GM18526 (cell line): ENCODE results near the gene EHD1.

Source experiments
- POLR2A ChIP-seq: IDR thresholded peaks from 3 replicates; pipeline ENCODE4 v1.6.1; 2011; ENCODE audit not compliant: insufficient read length; ENCODE audit errors: extremely low read depth

Gene EHD1

DNA sequence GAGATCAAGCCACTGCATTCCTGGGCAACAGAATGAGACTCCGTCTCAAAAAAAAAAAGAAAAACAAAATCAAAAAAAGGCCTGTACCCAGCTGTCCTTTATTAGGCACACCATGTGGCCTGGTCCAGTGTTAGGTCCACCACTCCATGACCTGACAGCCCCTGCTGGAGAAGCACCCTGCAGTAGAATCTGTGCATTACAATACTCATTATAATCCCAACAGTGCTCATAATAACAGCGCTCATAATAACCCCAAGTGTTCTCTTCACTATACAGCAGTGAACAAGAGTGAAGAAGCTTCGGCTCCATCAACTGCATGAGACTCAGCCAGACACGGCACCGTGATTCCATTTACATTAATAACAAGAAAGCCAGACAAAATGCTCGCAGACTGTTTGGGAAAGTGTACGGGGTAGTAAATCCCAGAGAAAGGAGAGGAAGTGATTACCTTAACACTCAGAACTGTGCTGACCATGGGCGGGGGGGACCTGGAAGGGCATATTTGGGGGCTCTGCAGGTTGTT lies 8.9 kb upstream of the EHD1 start:
- no peak for TF ChIP-seq POLR2A

DNA sequence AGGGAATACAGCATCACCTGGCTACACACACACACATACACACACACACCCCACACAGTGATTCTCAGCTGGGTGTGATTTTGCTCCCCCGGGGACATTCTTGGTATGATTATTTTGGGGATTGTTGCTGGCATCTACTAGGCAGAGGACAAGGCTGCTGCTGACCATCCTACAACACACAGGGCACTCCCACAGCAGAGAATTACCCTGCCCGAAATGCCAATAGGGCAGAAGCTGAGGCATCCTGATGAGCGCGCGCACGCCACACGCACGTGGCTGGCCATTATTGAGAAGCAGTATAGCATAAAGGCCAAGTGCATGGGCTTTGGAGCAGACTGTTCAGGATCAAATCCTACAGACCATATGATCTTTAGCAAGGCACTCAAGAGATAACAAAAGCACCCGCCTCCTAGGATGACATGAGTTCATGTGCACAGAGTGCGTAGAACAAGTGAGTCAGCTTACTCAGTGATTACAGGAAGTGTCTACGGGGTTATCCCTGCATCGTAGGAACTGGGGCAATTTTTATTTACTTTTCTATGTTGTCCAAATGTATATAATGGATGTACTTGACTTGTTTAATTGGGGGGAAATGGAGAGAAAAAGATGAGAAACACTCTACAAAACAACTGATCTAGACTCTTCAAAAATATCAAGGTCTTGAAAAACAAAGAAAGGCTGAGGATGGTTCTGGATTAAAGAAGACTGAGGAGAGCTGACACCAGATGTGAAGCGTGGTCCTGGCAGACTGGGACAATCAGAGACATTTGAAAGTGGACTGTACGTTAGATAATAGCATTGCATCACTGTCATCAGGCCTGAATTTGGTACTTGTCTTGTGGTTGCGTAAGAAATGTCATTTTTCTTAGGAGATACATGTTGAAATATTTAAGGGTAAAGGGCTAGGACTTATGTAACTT lies 7.2 kb upstream of the EHD1 start:
- TF ChIP-seq POLR2A = no peak

DNA sequence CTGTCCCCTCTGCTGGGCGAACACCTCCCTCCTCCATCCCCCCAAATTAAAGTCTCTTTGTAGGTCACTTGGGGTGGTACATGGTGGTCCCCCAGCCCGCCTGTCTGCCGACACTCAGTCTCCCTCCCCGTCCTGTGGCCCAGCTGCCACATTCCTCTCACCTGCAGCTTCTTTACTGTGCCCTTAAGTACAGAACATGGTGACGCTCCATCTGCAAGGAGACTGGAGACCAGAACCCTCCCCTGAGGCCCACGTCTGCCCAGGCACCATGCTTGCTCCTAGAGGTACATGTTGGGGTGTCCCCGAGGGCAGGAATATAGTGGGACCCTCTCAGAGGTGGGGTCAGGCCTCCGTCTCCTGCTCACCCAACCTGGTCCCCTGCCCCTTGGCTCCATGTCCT lies 5.6 kb upstream of the EHD1 start:
- TF ChIP-seq POLR2A = no peak

DNA sequence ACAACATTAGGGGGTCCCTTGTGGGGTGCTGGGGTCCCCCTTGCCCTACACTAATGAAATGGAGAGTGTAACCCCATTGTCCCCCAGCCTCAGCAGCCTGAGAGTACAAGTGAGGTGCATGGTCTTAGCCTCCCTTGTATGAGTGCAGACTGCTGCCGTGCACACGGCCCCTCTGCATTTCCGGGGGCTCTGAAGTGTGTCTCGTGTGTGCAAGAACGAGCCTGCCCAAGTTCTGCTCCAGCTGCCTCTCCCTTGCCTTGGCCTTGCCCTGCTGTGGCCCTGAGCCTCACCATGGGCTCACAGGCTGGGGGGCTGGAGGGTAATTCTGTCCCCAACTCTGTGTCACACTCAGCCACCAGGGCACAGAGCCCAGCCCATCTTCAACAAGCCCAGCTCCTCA lies 5.2 kb upstream of the EHD1 start:
- TF ChIP-seq POLR2A = no peak

DNA sequence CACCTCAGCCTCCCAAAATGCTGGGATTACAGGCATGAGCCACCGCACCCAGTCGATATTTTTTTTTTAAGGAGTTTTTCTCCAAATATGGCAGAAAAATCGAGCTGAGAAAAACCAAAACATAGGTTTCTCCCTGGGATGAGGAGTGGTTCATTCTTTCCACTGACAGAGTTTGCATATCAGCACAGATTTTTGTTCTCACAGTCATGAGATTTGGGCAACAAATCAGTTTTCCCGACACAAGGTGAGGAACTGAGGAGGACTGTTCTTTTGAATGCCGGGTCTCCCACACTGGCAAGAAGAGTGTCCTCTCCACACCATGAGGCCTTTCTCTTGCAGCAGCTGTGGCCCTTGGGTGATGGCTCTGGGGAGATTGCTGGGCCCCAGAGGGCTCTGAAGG lies 3.8 kb upstream of the EHD1 start:
- no peak for TF ChIP-seq POLR2A

DNA sequence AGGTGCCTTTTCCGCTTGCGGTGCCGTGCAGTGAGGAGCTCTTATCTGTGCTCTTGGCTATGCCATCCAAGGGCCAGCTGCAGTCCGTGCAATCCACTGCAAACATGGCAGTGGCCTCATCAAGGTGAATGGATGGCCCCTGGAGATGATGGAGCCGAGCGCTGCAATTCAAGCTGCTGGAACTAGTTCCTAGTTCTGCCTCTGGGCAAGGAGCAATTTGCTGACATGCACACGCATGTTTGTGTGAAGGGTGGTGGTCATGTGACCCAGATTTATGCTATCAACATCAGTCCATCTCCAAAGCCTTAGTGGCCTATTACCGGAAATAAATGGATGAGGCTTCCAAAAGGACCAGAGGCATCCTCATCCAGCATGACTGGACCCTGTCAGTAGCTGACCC lies 3.1 kb upstream of the EHD1 start:
- TF ChIP-seq POLR2A = no peak

DNA sequence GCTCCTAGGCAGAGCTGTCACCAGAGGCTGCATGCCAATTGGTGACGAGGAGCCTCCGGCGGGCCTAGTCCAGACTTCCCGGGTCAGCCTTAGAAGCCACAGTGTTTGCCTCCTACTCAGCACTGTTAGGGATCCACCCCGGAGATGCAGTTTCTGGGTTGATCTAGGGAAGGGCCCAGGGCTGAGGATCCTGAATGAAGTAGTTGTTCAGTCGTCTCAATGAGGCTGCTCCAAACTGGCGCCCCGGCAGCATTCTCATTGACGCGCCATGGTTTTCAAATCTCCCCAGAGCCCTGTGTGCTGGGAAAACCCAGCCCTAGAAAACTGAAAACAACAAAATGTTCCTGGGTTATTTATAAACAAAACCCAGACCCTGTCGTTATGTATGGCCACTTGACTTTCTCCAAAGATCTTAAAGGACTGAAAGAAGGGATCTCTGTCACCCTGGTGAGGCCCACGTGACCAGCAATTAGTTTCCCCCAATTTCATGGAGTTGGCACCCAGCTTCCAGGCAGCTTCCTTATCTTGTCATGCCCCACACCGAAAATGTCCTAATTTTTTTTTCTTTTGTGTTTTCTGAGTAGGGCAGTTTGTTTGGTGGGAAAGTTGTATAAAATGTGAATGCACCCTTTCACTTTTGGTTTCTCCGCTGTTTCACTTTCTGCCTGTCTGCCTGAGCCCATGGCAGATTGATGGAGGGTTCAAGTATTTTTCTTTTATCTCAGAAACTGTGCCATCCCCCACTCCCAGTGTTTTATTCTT lies 2.0 kb upstream of the EHD1 start:
- TF ChIP-seq POLR2A = no peak

DNA sequence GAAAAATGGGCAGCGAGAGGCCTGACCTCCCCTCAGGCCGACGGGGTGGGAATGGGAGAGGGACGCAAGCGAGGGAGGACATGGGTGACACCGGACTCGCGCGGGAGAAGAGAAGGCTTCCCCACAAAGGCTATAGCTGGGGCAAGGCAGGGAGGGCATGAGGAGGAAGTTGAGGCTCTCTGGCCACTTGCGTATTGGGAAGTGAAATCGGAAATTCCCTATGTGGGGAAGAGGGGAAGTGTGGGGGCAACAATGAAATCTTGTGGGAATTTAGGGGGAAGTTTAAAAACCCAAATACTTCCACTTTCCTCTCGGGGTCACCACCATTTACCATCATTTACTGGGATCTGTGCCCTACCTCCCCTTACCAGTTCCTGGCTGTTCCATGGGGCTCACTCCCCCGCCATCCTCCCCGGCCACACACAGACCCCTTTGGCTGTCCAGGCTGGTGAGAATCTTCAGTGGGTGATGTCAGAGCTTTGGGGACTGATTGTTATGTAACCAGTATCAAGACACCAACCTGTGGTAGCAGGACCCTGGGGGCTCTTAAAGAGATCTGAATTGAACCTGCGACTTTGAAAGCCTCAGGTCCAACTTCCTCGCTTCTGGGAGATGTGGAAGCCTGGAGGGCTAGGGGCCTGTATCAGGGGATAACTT lies 951 bp upstream of the EHD1 start:
- no peak for TF ChIP-seq POLR2A

DNA sequence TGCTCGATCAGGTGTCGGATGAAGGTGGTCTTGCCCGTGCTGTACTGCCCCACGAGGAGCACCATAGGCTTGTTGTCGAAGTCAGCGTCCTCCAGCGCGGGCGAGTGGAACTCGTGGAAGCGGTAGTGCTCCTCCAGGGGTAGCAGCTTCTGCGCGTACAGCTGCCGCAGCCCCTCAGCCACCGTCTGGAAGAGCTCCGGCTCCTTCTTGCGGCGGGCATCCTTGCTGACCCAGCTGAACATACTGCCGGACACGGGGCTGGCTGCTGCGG lies 263 bp downstream of the EHD1 start:
- no peak for TF ChIP-seq POLR2A

DNA sequence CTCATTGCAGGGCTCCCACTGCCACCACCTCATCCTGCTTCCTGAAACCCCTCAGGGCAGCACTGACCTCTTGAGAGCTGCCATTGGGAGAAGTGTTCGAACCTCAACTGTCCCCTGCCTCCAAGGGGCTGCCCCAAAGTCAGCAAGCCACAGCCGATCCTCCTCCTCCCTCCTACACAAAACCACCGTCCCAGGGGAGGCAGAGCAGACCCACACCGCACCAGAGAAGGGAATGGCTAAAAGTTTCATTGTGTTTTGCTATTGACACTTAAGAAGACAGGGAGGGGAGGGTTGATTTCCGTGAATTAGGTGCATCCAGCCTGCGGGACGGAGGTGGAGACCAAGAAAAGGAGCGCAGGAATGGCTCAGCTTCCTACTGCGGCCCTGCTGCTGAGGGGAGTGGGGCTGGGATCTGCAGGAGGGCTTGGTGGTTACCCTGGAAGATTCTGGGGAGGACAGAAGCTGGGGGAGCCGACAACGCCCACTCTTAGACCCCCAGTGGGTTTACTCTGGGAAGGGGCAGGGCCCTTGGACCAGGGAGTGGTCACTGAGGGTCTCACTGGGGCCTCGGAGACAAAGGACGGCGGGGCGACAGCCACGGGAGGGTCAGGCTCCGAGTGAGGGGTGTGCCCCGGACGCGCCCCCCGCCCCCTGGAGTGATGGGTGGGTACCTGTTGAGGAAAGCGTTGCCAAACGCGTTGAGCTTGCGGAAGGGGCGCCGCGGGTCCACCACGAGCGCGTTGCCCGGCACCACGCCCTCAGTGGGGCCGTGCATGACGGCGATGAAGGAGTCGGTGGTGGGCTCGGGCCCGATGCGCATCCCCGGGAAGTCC lies 815 bp downstream of the EHD1 start:
- TF ChIP-seq POLR2A = no peak

DNA sequence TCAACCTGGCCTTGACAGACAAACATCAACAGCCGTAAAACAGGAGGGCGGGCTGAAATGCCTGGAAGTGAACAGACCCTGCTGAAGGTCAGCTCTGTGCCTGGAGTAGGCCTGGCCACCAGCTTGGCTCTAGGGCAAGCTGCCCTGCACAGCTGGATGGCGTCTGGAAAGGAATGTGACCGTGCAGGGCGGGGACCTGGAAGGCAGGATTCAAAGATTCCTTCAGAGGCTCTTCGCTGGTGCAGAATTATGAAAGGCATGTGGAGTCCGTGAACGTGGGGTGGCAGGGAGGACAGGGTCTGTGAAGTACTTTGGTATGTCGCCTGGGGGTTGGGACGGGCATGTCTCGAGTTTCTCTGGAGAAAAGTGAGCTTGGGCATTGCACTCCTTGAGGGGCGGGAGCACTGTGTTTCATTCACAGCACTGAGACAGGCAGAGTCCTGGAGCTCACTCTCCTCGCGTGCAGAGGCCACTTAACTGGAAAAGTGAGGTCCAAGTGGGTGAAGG lies 1.5 kb downstream of the EHD1 start:
- TF ChIP-seq POLR2A = no peak

DNA sequence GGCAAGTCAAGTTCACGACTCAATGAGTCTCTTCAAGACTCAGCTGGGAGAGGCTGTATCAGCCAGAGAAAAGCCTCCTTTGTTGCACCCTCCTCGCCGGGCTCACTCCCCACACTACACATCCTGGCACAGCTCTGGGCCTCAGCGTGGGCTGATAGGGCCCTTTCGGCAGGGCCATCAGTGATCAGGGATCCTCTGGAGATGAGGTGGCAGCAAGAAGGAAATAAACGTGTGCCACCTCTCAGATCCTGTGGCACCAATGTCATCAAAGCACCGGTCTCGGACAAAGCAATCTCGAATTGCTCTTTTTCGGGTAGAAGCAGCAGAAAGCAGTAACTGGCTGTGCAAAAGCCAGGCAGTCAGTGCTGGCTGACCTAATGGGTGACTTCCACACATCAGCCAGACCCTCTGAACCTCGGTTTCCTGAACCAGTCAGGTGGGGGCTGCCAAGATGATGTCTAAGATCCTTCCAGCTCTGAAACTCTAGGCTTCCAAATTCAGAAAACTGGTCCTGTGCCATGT lies 2.1 kb downstream of the EHD1 start:
- TF ChIP-seq POLR2A = no peak

DNA sequence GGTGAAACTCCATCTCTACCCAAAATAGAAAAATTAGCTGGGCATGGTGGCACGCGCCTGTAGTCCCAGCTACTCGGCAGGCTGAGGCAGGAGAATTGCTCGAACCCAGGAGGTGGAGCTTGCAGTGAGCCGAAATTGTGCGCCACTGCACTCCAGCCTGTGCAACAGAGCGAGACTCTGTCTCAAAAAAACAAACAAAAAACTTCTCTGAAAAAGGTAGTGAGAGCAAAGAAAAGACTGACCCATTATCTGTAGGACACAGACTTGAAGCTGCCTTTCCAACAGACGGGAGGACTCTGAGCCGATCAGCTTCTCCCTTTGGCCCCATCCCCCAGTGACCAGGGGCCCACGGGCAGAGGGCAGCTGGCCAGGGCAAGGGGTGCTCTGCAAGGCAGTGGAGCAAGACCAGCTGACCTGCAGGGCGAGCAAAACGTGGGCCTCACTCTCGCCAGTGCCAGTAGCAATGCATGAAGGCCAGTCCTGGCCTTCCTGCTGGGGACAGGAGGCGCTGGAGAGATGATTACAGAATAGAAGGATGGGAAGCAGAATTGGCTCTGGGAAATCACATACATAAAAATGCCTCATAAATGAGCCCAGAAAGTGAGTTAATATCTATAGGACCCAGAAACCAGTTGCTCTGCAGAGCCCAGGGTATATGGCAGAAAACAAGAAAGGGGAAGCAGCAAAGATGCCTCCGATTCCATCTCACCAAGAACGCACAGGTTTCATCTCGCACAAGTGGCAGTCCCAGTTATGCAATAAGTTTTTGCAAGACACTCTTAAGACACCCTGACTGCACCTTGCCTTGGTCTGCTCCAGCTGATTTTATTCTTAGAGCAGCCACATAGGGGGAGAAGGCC lies 2.8 kb downstream of the EHD1 start:
- TF ChIP-seq POLR2A = no peak
